Inferior parietal cortex (tissue), 1 donor: ENCODE measurements around the gene PDE6B.
"Not testable (repeated sequence)": the region's sequence is repeated elsewhere in the genome, so short reads cannot be mapped to it uniquely, and the experiment has no call there.

ENCODE experiments used
- DNase-seq: peaks from one replicate; pipeline ENCODE4 v3.0.0-alpha.2; 2016; ENCODE audit errors: extremely low spot score

The PDE6B gene

DNA sequence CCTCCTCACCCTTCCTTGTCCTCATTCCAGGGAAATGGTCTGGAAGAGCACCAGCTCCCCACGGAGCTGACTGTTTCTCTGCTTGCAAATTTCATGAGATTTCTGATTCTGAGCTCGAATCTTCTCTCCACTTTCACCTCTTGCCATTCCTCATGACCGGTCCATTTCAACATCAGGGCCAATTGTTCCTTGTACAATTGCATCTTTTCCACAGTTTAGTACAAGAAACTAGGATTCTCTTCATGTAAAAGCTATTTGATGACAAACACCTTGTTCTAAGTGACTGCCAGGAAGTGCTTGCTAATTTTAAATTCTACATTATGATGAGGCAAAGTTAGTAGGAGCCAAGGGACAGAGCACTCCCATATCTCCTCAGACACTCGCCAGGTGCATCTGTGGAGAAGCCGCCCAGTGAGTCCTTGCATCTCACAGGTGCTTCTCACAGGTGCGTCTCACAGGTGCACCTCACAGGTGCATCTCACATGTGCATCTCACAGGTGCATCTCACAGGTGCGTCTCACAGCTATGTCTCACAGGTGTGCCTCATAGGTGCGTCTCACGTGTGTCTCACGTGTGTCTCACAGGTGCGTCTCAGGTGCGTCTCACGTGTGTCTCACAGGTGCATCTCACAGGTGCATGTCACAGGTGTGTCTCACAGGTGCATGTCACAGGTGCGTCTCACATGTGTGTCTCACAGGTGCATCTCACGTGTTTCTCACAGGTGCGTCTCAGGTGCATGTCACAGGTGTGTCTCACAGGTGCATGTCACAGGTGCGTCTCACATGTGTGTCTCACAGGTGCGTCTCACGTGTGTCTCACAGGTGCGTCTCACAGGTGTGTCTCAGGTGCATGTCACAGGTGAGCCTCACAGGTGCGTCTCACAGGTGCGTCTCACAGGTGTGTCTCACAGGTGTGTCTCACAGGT is 3.0 kb upstream of the PDE6B start:
- no peak for DNase-seq

DNA sequence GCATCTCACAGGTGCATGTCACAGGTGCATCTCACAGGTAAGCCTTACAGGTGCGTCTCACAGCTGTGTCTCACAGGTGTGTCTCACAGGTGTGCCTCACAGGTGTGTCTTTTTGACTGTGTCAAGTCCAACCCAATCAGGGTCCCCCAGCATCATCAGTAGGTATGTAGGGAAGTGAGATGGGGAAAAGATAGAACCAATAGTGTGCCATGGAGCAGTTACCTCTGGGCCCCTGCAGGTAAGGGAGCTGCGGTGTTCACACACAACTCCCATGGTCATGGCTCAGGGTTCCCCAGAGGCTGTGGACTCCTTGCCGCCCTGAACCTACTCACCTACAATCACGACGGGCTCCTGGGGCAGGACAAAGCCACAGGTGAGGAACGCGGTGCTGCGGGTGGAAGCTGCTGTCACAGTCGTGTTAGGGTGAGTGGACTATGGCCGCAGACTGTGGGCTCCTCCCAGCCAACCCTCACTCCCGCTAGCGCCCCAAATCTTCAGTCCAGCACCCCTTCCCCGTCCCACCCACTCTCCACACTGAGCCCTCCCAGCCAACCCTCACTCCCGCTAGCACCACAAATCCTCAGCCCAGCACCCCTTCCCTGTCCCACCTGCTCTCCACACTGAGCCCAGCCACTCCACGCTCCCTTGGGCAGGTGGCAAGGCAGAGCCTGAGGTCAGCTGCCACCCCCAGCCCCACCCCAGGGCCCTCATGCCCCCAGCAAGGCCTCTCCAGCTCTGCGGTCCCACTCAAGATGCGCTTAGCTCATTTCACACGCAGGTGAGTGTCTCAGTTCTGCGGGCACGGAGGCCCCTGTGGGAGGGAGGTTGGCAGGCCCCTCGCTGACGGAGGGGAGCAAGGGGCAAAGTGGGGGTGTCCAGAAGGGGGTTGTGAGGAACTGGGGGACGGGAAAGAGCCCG is 2.1 kb upstream of the PDE6B start:
- no peak for DNase-seq

DNA sequence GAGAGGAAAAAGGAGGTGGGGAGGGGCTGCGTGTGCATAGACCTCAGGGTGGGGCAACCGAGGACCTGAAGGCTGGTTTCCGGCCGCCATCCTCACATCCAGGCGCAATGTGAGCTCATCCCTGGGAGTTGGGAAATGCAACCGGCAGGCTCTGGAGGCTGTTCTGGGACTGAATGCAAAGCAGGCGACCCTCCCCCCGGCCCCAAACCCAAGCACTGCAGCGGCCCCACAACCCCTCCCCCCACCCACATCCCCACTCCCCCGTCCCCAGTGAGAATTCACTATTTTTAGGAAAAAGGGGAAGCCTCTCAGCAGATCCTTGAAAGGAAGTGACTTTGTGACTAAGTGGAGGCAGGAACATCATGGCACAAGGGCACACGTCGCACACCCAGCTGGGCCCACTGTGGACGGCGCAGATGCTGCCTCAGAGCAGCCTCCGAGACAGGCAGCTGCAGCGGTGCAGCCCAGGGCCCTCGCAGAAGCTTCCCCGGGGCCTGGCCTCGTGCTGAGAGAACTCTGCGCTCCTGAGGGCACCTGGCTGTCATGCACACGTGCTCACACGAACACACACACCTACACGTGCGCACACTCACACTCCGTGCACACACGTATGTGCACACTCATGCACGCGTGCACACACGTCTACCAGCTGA is 1.3 kb upstream of the PDE6B start:
- DNase-seq: no peak

DNA sequence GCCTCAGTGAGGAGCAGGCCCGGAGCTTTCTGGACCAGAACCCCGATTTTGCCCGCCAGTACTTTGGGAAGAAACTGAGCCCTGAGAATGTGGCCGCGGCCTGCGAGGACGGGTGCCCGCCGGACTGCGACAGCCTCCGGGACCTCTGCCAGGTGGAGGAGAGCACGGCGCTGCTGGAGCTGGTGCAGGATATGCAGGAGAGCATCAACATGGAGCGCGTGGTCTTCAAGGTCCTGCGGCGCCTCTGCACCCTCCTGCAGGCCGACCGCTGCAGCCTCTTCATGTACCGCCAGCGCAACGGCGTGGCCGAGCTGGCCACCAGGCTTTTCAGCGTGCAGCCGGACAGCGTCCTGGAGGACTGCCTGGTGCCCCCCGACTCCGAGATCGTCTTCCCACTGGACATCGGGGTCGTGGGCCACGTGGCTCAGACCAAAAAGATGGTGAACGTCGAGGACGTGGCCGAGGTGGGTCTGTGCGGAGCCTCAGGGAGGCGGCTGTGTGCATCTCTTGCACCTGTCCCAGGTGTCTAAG is 323 bp downstream of the PDE6B start:
- no peak for DNase-seq

DNA sequence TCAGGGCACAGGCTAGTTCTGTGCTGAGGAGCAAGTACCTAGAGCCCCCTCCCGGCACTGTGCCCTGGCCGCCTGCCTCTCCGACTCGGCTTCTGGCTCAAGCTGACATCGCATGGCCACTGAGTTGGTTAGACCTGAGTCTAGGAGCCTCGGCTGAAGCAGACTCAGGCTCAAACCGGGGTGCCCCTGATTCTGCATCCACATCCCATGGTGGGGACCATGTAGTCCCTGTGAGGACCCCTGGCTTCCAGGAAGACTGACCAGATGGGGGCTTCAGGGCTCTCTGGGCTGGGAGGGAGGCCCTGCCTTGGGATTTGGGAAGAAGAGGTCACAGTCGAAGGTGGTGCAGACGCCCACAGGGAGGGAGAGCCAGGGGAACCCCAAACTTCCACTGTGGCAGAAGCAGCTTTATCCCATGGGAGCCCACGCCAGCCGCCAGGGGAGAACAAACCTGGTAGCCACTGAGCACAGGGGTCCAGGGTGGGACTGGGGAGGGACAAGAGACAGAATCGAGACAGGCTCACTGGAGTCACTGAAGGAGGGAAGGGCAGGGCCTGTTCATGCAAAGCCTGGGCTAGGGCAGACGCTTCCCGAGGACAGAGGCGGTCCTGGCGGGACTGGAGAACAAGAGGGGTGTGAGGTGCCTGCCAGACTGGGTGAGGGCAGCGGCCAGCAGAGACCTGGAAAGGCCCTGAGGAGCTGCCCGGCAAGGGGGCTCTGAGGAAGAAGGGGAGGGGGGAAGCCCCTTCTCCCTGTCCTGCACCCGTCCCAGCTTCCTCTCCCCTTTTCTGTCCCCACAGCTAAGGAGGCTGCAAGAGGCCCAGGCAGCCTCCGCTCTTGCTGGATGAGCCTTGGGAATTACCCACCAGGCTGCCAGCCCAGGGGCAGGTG is 1.1 kb downstream of the PDE6B start:
- DNase-seq: no peak

DNA sequence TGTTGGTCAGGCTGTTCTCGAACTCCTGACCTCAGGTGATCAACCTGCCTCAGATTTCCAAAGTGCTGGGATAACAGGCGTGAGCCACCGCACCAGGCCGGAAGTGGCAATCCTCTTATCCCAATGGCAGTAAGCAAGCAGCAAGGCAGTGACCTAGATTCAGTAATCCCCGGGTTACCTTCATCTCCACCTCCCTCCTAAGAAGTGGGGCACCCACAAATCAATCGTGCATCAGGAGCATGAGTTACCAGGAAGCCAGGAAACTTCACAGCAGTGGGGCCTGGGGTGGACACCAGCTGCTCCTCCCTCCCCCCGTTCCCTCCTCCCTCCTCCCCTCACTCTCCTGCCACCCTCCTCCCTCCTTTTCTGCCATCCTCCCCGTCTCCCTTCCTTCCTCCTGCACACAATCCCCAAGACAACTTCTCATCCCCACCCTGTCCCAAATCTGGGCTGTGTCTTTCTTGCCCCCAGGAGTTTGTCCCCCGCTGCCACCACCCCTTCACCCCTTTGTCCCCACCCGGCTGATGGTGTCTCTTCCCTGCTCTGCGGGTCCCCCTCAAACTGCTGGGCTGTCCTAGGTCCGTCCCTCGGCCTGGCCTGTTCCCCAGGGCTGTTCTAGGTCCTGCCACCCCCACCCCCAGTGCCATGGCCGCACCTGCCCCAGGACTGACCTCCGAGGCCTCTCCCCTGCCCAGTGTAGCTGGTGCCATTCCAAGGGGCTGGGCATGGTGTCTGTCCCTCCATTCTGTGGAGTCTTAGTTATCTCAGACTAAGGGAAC is 2.2 kb downstream of the PDE6B start:
- DNase-seq: no peak

DNA sequence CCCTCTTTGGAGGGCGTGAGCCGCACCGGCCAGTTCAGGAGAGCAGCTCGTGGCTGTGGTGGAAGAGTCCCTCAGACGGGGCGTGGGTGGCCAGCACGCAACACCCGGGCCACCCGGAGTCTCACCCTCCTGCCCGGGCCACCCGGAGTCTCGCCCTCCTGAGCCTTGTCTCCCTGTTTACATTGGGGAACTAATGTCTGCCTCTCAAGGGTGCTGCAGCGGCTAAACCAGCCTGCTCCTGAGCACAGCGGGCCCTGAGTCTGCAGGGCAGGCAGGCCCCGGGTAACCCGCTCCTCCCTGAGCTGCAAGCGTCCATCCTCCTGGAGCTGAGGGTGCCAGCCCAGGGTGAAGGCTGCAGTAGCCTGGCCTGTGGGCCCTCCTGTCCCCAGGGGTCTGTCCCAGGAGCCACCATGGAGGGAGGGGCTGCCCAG is 3.0 kb downstream of the PDE6B start:
- DNase-seq: no peak

DNA sequence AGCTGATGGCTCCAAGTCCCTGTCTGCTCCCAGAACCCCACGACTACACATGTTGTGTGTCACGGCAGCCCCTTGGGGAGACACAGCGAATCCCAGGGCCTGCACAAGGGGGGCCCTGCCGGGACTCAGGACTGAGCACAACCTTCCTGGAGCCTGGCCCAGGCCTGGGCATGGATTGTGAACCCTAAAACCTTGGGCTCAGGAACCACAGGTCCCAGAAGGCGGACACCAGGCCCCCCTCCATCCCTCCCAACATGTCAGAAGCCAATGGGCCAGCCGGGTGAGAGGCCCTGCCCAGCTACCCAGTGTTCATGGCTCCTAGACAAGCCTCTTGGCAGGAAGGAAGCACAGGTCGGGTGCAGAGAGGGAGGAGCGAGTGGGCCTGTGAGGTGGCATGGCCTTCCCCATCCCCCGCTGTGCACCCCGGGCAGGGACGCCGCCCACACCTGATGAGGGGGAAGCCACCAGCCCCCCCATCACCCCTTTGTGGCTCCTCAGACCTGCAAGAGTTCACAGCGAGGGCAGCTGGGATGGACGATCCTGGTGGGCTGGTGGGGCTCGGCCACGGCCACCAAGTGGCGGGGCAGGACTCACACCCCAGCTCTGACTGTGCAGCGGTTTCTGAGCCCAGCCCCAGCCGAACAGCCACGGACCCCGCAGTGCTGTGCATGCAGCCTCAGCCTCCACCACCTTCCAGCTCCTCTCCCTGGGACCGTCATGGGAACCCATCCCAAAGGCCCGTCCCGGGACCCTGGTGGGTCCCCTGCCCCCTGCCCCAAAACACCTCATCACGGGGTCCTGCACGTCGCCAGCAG is 3.7 kb downstream of the PDE6B start:
- DNase-seq: no peak

DNA sequence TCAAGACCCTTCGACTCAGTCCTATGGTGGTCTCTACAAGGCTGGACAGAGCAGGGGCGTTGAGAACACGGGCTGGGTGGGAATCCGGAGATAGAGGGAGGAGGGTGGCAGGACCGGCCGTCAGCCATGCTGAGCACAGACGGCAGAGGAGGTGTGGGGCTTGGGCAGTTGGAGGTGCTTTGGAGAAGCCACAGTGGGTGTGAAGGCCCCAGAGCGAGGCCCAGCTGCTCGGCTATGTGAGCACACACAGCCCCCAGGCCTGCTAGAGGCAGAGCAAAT is 4.2 kb downstream of the PDE6B start:
- no peak for DNase-seq

DNA sequence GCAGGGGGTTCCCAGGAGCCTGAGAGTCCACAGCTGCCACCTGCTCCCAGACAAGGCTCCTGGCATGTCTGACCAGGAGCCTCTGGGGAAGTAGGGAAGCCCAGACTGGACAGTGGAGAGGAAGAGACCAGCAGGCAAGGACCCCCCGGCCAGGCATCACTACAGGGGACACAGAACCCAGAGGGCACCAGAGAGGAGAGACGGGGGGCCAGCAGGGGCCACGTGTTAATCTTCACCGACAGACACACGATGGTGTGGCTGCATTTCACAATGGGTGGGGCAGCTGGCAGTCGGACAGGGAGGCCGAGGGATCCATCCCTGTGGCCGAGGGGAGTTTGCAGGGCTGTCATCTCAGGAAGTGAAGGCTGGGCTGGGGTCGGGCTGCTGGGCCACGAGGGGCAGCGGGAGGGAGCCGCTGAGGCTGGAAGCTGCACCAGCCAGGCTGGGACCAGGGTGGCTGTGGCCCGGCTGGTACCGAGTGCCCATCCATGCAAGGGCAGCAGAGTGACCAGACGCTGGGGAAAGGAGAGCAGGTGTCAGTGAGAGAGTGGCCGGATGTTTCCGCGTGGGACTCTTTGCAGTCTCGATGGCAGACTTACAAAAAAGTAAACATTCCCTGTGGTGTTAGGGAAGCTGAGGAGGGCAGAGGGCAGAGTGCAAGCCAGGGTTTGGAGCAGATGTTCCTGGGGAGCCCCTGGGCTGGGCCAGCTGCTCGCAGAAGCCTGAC is 4.7 kb downstream of the PDE6B start:
- no peak for DNase-seq

DNA sequence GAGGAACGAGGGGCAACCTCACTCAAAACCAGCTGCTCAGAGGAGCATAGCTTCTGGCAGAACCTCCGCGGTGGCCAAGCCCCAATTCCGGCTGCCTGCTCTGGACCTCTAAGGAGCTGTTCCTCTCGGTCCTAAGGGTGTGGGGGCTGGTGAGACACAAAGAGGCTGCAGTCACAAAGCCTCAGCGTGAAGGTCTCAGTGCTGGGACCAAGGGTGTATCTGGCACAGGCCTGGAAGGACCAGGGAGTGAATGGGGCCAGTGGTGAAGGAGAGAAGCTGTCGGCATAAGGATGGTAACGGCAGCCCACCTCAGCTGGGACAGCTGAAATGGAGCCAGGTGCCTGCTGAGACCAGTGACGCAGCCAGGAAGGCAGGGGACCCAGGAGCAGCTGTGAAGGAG is 5.3 kb downstream of the PDE6B start:
- DNase-seq: no peak

DNA sequence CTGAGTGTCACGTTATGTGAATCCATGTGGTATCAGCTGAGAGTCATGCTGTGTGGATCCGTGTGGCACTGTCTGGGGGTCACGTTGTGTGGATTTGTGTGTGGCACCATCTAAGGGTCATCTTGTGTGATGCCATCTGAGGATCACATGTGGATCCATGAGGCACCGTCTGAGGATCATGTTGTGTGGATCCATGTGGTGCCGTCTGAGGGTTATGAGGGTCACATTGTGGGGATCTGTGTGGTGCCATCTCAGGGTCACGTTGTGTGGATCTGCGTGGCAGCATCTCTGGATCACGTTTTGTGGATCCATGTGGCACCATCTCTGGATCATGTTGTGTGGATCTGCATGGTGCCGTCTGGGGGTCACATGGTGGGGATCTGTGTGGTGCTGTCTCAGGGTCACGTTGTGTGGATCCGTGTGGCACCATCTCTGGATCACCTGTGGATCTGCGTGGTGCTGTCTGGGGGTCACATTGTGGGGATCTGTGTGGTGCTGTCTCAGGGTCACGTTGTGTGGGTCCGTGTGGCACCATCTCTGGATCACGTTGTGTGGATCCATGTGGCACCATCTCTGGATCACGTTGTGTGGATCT is 6.9 kb downstream of the PDE6B start:
- no peak for DNase-seq

DNA sequence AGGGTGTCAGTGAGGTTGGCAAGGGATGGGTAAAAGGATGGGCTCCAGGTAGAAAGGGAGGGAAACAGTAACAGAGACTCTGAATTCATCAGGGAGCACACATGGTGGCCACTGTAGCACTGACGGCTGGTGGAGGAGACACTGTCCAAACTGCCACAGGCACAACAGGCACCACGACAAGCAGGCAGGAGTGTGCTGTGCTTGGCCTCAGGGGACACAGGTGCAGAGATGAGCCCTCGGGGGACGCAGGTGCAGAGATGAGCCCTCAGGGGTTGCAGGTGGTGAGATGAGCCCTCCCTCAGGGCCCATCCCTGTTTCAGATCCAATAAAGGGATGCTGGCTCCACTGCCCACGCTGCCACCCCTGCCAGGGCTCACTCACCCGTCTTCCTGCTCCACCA is 7.6 kb downstream of the PDE6B start:
- DNase-seq: no peak

DNA sequence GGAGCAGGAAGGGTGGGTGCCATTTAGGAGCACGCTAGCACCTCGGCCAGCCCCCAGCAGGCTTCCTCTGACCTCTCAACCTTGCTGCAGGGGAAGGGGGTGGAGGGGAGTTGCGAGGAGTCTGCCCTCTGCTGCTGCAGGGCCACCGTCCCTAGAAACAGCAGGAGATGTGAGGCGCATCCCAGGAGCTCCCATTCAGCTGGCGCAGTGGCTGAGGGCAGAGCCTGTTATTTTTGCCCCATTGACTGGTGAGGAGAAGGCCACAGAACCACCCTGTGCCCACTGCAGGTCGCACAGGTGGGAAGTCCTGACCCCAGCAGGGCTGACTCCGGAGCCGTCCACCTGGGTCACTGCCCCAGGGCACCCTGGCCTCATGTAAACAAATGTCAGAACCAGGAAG is 8.0 kb downstream of the PDE6B start:
- DNase-seq: no peak

DNA sequence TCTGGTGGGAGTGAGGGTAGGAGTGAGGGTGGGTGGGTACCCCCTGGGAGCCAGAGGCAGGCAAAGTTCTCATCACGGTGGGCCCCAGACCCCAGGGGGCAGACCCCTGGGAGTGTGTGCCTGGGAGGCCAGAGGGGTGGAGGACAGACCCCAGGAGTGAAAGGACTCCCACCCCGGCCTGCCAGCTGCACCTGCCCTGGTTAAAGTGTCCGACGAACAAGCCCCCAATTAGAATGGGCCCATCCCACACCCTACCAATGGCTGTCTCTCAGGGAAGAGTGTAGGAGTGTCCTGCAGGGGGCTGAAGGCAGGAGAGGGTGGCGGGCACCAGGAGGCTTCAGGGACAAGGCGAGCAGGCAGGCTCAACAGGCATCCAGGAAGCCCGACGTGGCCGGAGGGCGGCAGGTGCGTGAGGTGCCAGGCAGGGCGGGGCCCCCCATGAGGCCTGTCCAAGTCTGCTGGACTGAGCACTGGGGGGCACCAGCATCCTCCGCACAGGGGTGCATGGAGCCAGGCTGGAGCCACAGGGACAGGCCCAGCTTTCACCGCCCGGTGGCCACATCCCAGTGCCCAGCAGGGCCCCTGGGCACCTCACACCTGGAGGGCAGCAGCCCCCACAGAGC is 8.7 kb downstream of the PDE6B start:
- DNase-seq: no peak

DNA sequence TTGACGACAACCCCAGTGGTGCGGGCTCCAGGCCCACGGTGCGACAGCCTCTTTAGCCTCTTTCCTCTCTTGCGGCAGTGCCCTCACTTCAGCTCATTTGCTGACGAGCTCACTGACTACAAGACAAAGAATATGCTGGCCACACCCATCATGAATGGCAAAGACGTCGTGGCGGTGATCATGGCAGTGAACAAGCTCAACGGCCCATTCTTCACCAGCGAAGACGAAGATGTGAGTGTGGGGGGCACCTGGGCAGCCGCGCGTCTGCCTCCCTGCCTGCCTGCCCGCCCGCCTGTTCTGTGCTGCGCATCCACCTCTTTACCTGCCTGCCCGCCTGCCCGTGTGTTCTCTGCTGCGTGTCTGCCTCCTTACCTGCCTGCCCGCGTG is 9.2 kb downstream of the PDE6B start:
- DNase-seq: no peak

DNA sequence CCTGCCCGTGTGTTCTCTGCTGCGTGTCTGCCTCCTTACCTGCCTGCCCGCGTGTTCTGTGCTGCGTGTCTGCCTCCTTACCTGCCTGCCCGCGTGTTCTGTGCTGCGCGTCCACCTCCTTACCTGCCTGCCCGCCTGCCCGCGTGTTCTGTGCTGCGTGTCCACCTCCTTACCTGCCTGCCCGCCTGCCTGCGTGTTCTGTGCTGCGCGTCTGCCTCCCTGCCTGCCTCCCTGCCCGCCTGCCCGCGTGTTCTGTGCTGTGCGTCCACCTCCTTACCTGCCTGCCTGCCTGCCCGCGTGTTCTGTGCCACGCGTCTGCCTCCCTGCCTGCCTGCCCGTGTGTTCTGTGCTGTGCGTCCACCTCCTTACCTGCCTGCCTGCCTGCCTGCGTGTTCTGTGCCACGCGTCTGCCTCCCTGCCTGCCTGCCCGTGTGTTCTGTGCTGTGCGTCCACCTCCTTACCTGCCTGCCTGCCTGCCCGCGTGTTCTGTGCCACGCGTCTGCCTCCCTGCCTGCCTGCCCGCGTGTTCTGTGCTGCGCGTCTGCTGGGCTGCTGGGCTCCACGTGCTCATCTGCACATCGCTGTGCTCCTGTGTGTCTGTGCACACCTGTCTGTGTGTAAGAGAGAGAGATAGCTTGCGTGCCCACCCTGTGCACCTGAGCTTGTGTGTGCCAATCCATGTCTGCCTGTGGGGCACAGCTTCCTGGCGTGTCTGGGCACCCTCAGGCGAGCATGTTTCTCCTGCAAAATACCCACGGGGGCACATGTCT is 9.9 kb downstream of the PDE6B start:
- not testable (repeated sequence) for DNase-seq
